Testis (tissue), 2 donors: ENCODE measurements around the gene CDH13.

Experiments used
- POLR2A ChIP-seq: fragments of 450-650 bp; IDR thresholded peaks from one replicate; pipeline ENCODE4 v1.6.1; 2017; ENCODE audit warnings: antibody characterized with exemption, mild to moderate bottlenecking, moderate library complexity
- TF ChIP-seq, protein P1 (sequence below), 3 experiments: fragments of 450-650 bp in 2 of 3; fragments of 200-600 bp in 1 of 3; sonication (generic) in 1 of 3; IDR thresholded peaks; one replicate each; pipeline ENCODE4 v1.5.1; 2016 to 2019; ENCODE audit warnings: antibody characterized with exemption in 3 of 3, mild to moderate bottlenecking in 2 of 3, moderate library complexity in 1 of 3

DNA sequence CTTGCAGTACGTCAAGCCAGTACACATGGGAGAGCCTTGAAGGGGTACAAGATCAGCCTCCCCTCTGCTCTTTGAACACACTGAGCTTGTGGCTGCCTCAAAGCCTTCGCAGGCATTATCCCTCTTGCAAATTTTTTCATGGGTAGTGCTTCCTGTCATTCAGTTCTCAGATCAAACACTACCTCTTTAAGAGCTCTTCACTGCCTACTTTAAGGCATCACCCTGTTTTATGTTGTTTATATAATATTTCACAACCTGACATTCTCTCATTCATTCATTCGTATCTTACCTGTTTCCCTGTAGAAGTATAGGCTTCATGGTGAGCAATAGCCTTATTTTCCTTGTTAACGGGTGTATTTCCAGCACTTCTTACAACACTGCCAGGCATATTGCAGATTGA lies 269.1 kb downstream of the CDH13 start:
- TF ChIP-seq, protein P1, sequence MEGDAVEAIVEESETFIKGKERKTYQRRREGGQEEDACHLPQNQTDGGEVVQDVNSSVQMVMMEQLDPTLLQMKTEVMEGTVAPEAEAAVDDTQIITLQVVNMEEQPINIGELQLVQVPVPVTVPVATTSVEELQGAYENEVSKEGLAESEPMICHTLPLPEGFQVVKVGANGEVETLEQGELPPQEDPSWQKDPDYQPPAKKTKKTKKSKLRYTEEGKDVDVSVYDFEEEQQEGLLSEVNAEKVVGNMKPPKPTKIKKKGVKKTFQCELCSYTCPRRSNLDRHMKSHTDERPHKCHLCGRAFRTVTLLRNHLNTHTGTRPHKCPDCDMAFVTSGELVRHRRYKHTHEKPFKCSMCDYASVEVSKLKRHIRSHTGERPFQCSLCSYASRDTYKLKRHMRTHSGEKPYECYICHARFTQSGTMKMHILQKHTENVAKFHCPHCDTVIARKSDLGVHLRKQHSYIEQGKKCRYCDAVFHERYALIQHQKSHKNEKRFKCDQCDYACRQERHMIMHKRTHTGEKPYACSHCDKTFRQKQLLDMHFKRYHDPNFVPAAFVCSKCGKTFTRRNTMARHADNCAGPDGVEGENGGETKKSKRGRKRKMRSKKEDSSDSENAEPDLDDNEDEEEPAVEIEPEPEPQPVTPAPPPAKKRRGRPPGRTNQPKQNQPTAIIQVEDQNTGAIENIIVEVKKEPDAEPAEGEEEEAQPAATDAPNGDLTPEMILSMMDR (IDR thresholded peaks at IDR 0.05) = no peak
- TF ChIP-seq POLR2A = no peak
